Activated naive CD4-positive, alpha-beta T cell treated with anti-CD3 and anti-CD28 coated beads, Interleukin-2, amount 50 U/mL, for 72 hours (primary cell): ENCODE measurements around the gene TMEM141. TPM values are rescaled to one million over a fixed set of nuclear protein-coding genes. Genes with fewer than 3 reads are reported as not detected.
"Not testable (repeated sequence)": the region's sequence is repeated elsewhere in the genome, so short reads cannot be mapped to it uniquely, and the experiment has no call there.

Experiments used
- ATAC-seq, 2 donors: fragments of 150-1000 bp; cut with Tn5 transposase; 2 replicates each; pipeline ENCODE4 v1.10.0; 2021; ENCODE audit warnings: mild to moderate bottlenecking in 2 of 2, moderate library complexity in 2 of 2
- DNase-seq, 2 donors: peaks; one replicate each; pipeline ENCODE4 v3.0.0; 2021 to 2022; ENCODE audit warnings: low spot score in 2 of 2
- H3K27ac Mint-ChIP-seq, 2 donors: one replicate each; pipeline ENCODE4 v1.8.0; 2022; ENCODE audit warnings: mild to moderate bottlenecking in 2 of 2, mixed read lengths in 2 of 2
- H3K36me3 Mint-ChIP-seq, 2 donors: one replicate each; pipeline ENCODE4 v1.8.0; 2022; ENCODE audit warnings: mixed read lengths in 2 of 2
- H3K9me3 Mint-ChIP-seq, 2 donors: one replicate each; pipeline ENCODE4 v1.8.0; 2022; ENCODE audit warnings: mixed read lengths in 2 of 2
- total RNA-seq, 2 donors: library from RNA; stranded (reverse); gene quantifications; one replicate each; pipeline ENCODE4 v1.2.3, GENCODE V29; 2022

TMEM141 gene
- total RNA-seq, 2 donors from 2014 or later: 31.1 to 46.8 TPM

DNA sequence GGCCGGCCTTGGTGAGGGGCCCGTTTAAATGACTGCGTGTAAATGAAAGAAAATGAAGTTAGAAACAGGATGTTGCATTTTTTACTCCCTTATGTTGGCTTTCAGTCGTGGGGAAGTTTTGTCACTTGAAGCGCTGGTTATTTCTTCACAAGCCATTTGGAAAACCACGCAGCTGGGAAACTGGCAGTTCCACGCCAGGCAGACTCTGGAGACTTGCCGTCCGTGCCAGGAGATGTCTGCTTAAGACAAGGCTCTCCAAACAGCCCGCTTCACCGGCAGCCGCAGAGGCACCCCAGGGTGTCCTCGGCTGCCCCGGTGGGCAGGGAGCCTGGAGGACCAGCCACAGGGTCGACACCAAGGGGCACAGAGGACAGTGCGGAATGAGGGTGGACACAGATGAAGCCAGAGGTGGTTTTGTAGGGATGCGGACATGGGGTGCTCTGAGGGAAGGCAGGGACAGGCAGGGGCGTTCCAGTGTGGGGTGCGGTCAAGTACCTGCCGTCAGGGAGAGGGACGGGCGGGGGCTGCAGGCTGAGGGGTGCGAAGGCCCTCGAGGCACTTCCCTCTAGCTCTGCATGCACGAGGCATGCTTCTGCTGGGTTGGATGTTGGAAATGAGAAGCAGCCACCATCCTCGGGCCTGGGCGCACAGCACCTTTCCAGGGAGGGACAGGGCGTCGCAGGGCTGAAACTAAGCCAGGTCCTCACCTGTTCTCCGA lies 40.0 kb downstream of the TMEM141 start:
- DNase-seq (no peak), ATAC-seq (no peak)
- no peaks in the 10 kb centered on the region for H3K9me3 Mint-ChIP-seq
- no peaks in the 10 kb centered on the region for H3K36me3 Mint-ChIP-seq
- peak overlapping the region in 1 of 2 donors; percentile 61 for H3K27ac Mint-ChIP-seq

- no peak for DNase-seq
- H3K36me3 Mint-ChIP-seq: no peaks in the 10 kb centered on the region
- no peak for ATAC-seq
- no peak overlapping the region for H3K27ac Mint-ChIP-seq
- no peaks in the 10 kb centered on the region for H3K9me3 Mint-ChIP-seq
Measured at GRCh38 chr9:136831720-136832104, 40.6 kb downstream of the TMEM141 start.

DNA sequence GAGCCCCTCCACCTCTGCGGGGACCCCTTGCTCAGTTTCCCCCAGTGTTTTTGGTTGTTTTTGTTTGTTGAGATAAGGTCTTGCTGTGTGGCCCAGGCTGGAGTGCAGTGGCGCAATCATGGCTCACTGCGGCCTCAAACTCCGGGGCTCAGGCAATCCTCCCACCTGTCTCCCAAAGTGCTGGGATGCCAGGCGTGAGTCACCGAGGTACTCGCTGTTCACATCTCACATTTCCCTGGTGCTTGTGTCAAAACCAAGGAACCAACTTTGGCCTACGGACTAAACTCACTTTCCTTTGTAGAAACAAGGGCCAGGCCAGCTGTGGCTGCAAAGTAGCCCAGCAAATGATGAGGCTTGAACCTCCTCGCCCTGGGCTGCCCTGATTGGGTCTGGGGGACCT lies 41.4 kb downstream of the TMEM141 start:
- ATAC-seq: no peak

GRCh38 chr9:136833381-136834048 lies 42.4 kb downstream of the TMEM141 start:
- not testable (repeated sequence) for H3K36me3 Mint-ChIP-seq, H3K27ac Mint-ChIP-seq, H3K9me3 Mint-ChIP-seq, ATAC-seq
- peak in 1 of 2 donors; percentile 55 for DNase-seq

More for the DNA sequence above, 41.4 kb downstream of the TMEM141 start:
- Mint-ChIP-seq H3K36me3 (no peaks in the 10 kb centered on the region), H3K27ac (no peak overlapping the region), H3K9me3 (no peaks in the 10 kb centered on the region)
- no peak for DNase-seq

DNA sequence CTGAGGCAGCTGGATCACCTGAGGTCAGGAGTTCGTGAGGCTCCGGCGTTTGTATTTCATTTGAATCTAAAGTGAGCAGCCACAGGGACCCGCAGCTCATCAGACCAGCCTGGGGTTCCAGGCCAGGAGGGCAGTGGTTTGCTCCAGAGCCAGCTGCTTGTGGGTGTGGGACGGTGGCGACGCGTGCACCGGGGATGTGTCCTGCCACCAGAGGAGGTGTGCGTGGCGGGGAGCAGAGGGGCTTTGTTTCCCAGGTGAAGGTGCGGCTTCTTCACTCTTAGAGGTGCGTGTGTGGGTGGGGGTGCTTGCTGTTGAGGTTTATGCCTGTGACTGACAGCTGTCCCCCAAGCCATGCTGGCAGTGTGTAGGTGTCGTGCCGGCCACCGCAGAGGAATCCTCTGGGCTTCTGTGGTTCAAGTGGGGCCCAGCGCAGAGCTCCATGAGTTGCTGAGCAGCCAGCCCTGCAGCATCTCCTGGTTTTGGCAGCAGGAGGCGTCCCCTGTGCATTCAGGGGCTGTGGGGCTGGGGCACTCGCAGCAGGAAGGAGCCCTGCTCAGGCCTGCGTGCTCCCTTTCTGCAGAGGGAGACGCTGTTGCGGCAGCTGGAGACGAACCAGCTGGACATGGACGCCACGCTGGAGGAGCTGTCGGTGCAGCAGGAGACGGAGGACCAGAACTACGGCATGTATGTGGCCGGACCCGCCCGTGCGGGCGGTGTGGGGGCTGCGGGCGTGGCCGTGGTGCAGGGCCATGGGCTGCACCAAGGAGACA lies 44.2 kb downstream of the TMEM141 start:
- H3K36me3 Mint-ChIP-seq: peaks cover 0 to 6% of the 10 kb centered on the region in 2 donors
- no peak for DNase-seq
- peak overlapping the region in 1 of 2 donors; percentile 41 for H3K27ac Mint-ChIP-seq
- no peak for ATAC-seq
- no peaks in the 10 kb centered on the region for H3K9me3 Mint-ChIP-seq

DNA sequence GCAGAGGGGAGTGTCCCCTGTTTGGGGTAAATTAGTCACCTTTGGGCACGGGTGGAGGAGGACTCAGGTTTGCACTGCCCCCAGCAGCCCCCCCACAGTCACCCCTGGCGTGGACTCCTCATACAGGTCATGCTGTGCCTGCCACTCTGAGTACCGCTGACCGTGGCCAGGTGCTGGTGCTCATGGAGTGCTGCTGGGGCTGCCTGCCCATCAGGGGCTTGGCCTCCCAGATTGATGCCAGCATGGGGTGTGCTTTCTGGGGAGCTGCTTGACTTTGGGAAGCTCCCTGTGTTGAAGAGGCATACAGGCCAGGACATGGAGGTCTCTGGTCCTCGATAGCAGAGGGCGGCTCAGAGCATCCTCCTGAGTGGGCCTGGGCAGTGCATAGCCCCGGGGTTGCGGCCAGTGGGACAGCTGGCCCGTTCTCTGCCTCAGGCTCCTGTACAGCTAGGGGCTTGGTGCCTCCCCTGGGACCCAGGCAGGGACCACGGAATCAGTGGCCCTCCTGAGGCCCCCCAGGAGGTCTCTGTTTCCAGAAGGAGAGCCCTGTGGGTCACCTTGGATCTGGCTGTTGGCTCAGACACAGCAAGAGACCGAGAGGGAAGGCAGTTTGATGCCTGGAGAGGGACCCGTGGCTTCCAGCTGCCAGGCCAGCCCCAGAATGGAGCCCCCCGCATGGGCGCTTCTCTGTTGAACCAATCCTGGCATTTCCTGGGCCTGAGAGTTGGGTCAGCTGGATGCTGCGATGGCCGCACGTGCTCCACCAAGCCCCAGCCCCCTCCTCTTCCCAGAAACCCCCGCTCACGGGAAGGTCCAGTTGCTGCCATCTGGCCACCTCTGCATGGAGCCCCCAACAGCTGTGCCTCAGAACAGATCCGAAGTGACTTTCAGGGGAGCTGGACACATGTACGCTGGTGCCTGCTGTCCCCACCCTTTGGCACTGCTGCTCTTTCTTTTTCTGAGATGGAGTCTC lies 45.1 kb downstream of the TMEM141 start:
- peaks cover 0 to 6% of the 10 kb centered on the region in 2 donors for H3K36me3 Mint-ChIP-seq
- ATAC-seq (no peak), DNase-seq (no peak)
- H3K9me3 Mint-ChIP-seq: no peaks in the 10 kb centered on the region
- H3K27ac Mint-ChIP-seq: no peak overlapping the region

GRCh38 chr9:136837146-136837855 lies 46.2 kb downstream of the TMEM141 start:
- Mint-ChIP-seq H3K9me3 (no peaks in the 10 kb centered on the region), H3K36me3 (peaks cover 0 to 6% of the 10 kb centered on the region in 2 donors), H3K27ac (no peak overlapping the region)
- no peak for DNase-seq
- no peak for ATAC-seq

DNA sequence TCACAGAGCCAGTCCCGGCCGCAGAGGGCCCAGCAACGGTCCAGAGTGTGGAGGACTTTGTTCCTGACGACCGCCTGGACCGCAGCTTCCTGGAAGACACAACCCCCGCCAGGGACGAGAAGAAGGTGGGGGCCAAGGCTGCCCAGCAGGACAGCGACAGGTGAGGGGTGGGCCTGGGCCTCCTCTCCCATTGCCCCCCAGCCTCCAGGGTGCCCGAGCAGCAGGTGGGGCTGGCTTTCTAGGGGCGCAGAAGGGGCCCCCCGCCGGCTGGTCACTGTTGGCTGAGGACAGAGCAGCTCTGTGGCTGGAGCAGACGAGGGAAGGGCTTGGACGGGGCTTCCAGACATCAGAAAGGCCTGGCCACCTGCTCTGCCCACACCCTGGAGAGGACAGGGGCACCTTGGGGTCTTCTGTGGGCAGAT lies 46.7 kb downstream of the TMEM141 start:
- not testable (repeated sequence) for H3K36me3 Mint-ChIP-seq, H3K9me3 Mint-ChIP-seq, H3K27ac Mint-ChIP-seq, ATAC-seq, DNase-seq

DNA sequence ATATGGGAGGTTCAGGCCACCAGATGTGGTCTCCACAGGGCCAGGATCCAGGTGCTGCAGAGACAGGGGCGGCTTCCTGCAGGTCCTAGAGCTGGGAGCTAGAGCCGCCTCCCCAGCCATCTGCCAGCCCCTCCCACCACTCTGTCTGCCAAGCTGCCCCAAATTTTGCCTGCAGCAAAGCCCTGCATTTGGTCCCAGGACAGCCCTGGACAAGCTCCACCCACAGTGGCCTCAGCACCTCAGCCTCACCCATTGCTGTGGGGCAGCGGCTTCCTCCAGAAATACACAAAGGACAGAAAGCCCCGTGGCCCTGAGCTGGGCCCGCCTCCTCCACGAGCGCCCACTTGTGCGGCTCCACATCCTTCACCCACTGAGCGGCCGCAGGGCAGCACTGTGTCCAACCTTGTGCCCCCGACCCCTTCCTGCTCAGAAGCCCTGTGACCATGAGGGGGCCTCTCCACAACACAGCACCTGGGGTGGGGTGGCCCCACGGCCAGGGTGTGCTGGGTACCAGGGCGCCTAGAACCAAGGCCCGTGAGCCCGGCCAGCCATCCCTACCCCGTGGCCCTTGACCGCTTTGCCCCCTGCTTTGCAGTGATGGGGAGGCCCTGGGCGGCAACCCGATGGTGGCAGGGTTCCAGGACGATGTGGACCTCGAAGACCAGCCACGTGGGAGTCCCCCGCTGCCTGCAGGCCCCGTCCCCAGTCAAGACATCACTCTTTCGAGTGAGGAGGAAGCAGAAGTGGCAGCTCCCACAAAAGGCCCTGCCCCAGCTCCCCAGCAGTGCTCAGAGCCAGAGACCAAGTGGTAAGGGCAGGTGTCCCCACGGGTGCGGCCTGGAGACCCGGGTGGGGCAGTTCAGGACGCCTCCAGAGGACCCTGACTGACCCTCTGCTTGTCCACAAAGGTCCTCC lies 47.4 kb downstream of the TMEM141 start:
- DNase-seq (no peak), ATAC-seq (no peak)
- Mint-ChIP-seq H3K9me3 (no peaks in the 10 kb centered on the region), H3K27ac (no peak overlapping the region), H3K36me3 (peaks cover 0 to 6% of the 10 kb centered on the region in 2 donors)

- no peak for ATAC-seq
- Mint-ChIP-seq H3K27ac (peak overlapping the region in 1 of 2 donors; percentile 54), H3K36me3 (peaks cover 0 to 6% of the 10 kb centered on the region in 2 donors), H3K9me3 (no peaks in the 10 kb centered on the region)
- no peak for DNase-seq
Measured at GRCh38 chr9:136839229-136840139, 48.3 kb downstream of the TMEM141 start.

GRCh38 chr9:136840140-136840876 lies 49.2 kb downstream of the TMEM141 start:
- DNase-seq (no peak), ATAC-seq (no peak)
- Mint-ChIP-seq H3K27ac (peak overlapping the region in 1 of 2 donors; percentile 54), H3K36me3 (peaks cover 0 to 6% of the 10 kb centered on the region in 2 donors), H3K9me3 (no peaks in the 10 kb centered on the region)

GRCh38 chr9:136840877-136841645 lies 49.9 kb downstream of the TMEM141 start:
- ATAC-seq (no peak), DNase-seq (no peak)
- Mint-ChIP-seq H3K27ac (no peak overlapping the region), H3K9me3 (no peaks in the 10 kb centered on the region), H3K36me3 (peaks cover 0 to 6% of the 10 kb centered on the region in 2 donors)
